ENCODE results near the gene LONP2.
"Not testable (repeated sequence)": the region's sequence is repeated elsewhere in the genome, so short reads cannot be mapped to it uniquely, and the experiment has no call there.

LONP2 gene

DNA sequence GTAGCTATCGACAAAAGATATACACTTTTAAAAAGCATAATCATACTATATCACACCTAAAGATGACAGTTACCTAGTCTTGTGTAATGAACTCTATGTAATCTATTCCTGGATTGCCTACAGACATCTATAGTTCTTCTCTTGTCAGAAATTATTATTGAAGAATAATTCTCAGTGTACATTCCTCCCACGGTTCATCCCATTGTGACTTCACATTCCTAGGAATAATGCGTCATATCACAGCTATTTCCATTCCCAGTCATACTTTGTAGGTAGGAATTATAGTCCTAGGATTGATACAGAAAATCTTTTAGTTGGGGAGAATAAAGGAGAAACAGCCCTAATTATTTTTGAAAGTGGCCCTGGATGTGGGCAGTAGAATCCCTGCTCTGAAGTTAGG is 47.2 kb downstream of the LONP2 start:
- Mint-ChIP-seq H3K4me1 (peaks cover 0 to 2% of the 10 kb centered on the region in 2 donors), H3K27ac (no peak overlapping the region), H3K4me3 (no peak overlapping the region), H3K27me3 (no peaks in the 10 kb centered on the region), H3K36me3 (peaks cover 44 to 59% of the 10 kb centered on the region in 2 donors), H3K9me3 (peaks cover 0 to 1% of the 10 kb centered on the region in 2 donors)
- ATAC-seq (replicated peaks), result no peak
- no peak for DNase-seq

DNA sequence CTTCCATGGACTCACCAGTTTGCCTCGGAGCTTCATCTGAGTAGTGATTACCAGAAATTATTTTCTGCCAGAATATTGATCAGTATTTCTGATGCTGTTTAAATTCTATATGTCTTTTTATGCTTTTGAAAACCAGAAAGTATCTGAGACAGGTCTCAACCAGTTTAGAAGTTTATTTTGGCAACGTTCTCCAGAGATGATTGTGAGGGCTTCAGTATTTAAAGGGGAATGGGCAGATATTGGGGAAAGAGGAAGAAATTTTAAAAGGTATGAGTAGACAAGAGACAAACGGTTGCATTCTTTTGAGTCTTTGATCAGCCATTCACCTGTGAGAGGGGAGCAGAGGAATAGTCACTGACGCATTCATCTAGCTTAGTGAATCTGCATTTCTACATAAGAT is 47.7 kb downstream of the LONP2 start:
- Mint-ChIP-seq H3K4me1 (peaks cover 0 to 2% of the 10 kb centered on the region in 2 donors), H3K4me3 (no peak overlapping the region), H3K36me3 (peaks cover 41 to 57% of the 10 kb centered on the region in 2 donors), H3K27me3 (no peaks in the 10 kb centered on the region), H3K27ac (no peak overlapping the region), H3K9me3 (peaks cover 0 to 1% of the 10 kb centered on the region in 2 donors)
- no peak for DNase-seq
- no peak for ATAC-seq (replicated peaks)

DNA sequence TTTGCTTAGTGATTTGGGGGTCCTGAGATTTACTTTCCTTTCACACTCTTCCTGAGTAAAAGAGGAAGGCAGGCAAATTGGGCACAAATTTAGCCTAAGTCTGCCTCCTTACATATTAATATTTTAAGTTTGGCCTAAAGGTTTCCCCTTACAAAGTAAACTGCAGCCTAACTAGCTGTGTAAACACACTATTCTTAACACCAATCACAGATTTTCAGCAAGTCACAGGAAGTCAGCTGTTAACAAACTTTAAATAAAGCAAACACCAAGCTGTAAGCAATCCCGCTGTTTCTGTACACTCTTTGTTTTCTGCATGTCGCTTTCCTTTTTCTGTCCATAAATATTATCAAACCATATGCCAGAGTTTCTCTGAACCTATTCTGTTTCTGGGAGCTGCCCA is 48.4 kb downstream of the LONP2 start:
- H3K36me3 Mint-ChIP-seq, result peaks cover 40 to 56% of the 10 kb centered on the region in 2 donors
- no peak for DNase-seq
- H3K27me3 Mint-ChIP-seq, result no peaks in the 10 kb centered on the region
- no peak overlapping the region for H3K27ac Mint-ChIP-seq
- H3K9me3 Mint-ChIP-seq, result no peaks in the 10 kb centered on the region
- peaks cover 0 to 2% of the 10 kb centered on the region in 2 donors for H3K4me1 Mint-ChIP-seq
- no peak for ATAC-seq (replicated peaks)
- no peak overlapping the region for H3K4me3 Mint-ChIP-seq

DNA sequence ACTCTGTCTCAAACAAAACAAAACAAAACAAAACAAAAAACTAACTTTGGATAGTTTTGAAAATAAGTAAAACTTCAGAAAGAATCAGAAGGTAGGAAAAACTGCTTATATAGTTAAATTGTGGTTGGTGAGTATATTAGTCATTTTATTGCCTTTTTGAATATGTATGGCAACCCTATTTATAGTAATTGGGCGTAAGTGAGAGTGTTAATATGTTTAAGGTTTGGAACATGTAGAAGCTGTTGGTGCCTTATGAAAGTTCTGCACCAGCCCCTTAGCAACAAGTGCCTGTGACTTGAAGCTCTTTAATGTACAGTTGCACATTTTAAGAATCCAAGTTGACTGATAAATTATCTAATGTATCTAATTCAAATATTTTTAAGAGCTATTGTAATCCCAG is 50.6 kb downstream of the LONP2 start:
- H3K4me3 Mint-ChIP-seq, result no peak overlapping the region
- ATAC-seq (replicated peaks) (no peak), DNase-seq (no peak)
- H3K27me3 Mint-ChIP-seq, result no peaks in the 10 kb centered on the region
- H3K4me1 Mint-ChIP-seq, result peaks cover 0 to 2% of the 10 kb centered on the region in 2 donors
- H3K27ac Mint-ChIP-seq, result no peak overlapping the region
- peaks cover 32 to 52% of the 10 kb centered on the region in 2 donors for H3K36me3 Mint-ChIP-seq
- no peaks in the 10 kb centered on the region for H3K9me3 Mint-ChIP-seq

DNA sequence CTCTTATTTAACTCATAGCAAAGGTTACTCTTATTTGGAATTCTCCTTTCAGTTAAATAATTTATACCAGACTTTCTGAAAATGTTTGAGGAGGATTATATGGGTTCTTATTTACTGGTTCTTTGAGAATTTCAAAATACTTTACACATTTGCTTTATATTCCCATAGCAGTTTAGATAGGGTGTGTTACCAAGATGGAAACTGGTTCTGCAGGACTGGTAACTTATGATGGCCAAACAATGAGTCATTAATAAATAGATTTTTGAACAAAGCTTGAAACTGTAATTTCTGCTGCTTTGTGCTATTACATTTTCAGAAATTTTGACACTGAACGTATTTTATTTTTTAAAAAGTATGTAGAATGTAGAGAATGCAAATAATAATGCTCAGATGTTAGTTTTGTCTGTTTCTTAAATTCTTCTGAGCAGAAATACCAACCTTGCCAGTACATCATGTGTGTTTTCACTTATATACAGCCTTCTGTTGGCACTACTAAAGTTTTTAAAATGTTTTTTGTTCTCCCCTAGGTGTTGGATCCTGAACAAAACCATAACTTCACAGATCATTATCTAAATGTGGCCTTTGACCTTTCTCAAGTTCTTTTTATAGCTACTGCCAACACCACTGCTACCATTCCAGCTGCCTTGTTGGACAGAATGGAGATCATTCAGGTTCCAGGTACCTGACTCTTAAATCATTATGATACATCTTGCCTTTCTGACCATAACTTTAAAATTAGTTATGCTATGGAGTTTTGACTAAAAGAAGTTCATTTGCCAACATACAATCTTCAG is 51.6 kb downstream of the LONP2 start:
- no peak overlapping the region for H3K4me3 Mint-ChIP-seq
- no peak overlapping the region for H3K27ac Mint-ChIP-seq
- no peaks in the 10 kb centered on the region for H3K9me3 Mint-ChIP-seq
- H3K4me1 Mint-ChIP-seq, result peaks cover 0 to under 1% of the 10 kb centered on the region in 2 donors
- no peak for ATAC-seq (replicated peaks)
- no peak for DNase-seq
- no peaks in the 10 kb centered on the region for H3K27me3 Mint-ChIP-seq
- H3K36me3 Mint-ChIP-seq, result peaks cover 29 to 52% of the 10 kb centered on the region in 2 donors

DNA sequence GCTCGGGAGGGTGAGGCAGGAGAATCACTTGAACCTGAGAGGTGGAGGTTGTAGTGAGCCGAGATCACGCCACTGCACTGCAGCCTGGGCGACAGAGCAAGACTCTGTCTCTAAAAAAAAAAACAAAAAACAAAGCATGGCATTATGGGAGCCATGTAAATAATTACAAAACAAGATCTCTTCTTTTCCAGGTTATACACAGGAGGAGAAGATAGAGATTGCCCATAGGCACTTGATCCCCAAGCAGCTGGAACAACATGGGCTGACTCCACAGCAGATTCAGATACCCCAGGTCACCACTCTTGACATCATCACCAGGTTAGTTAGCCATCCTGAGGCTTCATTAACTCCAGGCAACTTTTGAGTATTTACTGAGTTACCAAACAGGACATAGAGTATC is 55.4 kb downstream of the LONP2 start:
- Mint-ChIP-seq H3K9me3 (no peaks in the 10 kb centered on the region), H3K4me1 (no peaks in the 10 kb centered on the region), H3K4me3 (no peak overlapping the region), H3K36me3 (peaks cover 31 to 52% of the 10 kb centered on the region in 2 donors), H3K27me3 (no peaks in the 10 kb centered on the region), H3K27ac (no peak overlapping the region)
- DNase-seq, result no peak
- no peak for ATAC-seq (replicated peaks)

DNA sequence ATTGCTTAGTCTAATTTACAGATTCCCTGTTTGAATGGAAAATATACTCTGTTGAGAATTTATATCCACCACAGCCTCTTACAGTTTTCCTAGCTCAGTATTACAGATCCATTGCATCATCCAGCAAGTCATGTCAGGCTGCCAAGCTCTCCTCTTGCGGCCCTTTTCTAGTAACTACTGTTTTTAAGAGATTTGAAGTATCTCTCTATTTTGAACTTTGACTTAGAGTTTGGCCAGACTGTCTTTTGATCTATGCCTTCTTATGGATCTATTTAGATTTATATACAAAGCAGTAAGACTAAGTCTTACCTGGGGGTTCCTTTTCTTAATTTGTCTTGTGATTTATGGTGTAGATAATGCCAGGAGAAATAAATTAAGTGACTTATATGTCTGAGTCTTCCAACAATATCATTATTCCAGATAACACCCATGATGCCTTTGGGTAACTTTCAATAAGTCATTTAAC is 56.3 kb downstream of the LONP2 start:
- Mint-ChIP-seq H3K27me3 (no peaks in the 10 kb centered on the region), H3K9me3 (no peaks in the 10 kb centered on the region), H3K4me3 (no peak overlapping the region), H3K27ac (no peak overlapping the region), H3K4me1 (no peaks in the 10 kb centered on the region), H3K36me3 (peaks cover 33 to 59% of the 10 kb centered on the region in 2 donors)
- DNase-seq, result no peak
- no peak for ATAC-seq (replicated peaks)

DNA sequence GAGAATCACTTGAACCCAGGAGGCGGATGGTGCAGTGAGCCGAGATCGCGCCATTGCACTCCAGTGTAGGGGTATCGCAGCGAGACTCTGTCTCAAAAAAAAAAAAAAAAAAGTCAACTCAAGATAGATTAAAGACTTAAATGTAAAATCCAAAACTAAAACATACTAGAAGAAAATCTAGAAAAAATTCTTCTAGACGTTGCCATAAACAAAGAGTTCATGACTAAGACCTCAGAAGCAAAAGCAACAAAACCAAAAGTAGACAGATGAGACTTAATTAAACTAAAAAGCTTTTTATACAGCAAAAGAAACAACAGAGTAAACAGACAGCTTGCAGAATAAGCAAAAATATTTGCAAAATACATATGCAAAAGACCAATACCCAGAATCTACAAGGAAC is 64.4 kb downstream of the LONP2 start:
- H3K4me3 Mint-ChIP-seq, result no peak overlapping the region
- ATAC-seq (replicated peaks) (no peak), DNase-seq (no peak)
- no peaks in the 10 kb centered on the region for H3K27me3 Mint-ChIP-seq
- peaks cover 20 to 28% of the 10 kb centered on the region in 2 donors for H3K9me3 Mint-ChIP-seq
- no peaks in the 10 kb centered on the region for H3K4me1 Mint-ChIP-seq
- peaks cover 71 to 86% of the 10 kb centered on the region in 2 donors for H3K36me3 Mint-ChIP-seq
- no peak overlapping the region for H3K27ac Mint-ChIP-seq

DNA sequence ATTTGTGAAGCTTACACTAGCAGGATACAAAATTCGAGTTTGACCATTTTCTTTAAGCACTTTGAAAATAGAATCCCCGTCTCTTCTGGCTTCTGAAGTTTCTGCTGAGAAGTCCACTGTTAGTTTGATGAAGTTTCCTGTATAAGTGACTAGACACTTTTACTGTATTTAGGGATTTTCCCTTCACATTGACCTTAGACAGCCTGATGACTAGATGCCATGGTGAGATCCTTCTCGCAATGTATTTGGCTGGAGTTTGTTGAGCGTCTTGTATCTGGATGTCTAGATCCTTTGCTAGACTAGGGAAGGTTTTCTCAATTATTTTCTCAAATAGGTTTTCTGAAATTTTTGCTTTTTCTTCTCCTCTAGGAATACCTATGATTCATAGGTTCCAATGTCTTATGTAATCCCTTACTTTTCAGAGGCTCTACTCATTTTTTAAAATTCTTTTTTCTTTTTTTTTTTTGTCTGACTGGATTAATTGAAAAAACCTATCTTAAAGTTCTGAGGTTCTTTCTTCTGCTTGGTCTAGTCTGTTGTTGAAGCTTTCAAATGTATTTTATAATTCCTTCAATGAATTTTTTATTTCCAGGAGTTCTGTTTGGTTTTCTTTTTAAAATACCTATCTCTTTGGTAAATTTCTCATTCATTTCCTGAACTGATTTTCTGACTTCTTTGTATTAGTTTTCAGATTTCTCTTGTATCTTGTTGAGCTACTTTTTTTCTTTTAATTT is 67.0 kb downstream of the LONP2 start:
- ATAC-seq (replicated peaks), result no peak
- H3K9me3 Mint-ChIP-seq, result peaks cover 24 to 28% of the 10 kb centered on the region in 2 donors
- peaks cover 78 to 89% of the 10 kb centered on the region in 2 donors for H3K36me3 Mint-ChIP-seq
- H3K27ac Mint-ChIP-seq, result no peak overlapping the region
- H3K4me3 Mint-ChIP-seq, result no peak overlapping the region
- H3K4me1 Mint-ChIP-seq, result peaks cover 0 to 6% of the 10 kb centered on the region in 2 donors
- H3K27me3 Mint-ChIP-seq, result no peaks in the 10 kb centered on the region
- DNase-seq, result no peak

DNA sequence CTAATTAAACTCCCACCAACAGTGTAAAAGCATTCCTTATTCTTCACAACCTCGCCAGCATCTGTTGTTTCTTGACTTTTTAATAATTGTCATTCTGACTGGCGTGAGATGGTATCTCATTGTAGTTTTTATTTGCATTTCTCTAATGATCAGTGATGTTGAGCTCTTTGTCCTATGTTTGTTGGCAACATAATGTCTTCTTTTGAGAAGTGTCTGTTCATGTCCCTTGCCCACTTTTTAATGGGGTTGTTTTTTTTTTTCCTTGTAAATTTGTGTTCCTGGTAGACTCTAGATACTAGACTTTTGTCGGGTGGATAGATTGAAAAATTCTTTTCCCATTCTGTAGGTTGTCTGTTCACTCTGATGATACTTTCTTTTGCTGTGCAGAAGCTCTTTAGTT is 69.8 kb downstream of the LONP2 start:
- H3K9me3 Mint-ChIP-seq, result peaks cover 16 to 17% of the 10 kb centered on the region in 2 donors
- not testable (repeated sequence) for H3K27me3 Mint-ChIP-seq; H3K27ac Mint-ChIP-seq; ATAC-seq (replicated peaks); DNase-seq; H3K4me3 Mint-ChIP-seq
- peaks cover 65 to 83% of the 10 kb centered on the region in 2 donors for H3K36me3 Mint-ChIP-seq
- peaks cover 10 to 18% of the 10 kb centered on the region in 2 donors for H3K4me1 Mint-ChIP-seq

DNA sequence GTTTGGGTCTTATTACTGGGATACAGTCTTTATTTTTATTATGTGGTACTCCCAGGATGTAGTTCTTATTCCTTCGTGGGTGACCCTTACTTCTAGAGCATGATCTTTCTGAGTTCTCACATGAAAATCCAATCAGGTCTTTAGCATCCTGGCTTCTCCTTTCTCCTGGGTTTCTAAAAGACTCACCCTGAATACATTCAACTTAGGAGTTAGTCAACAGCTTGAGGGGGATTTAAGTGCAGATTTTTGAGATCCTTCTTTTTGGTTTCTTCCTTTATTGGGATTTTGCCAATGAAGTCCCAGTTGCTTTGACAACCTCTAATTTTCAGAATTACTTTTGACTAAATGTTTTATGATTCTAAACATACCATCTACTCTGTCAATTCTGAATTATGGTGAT is 72.9 kb downstream of the LONP2 start:
- H3K9me3 Mint-ChIP-seq, result peaks cover 5 to 13% of the 10 kb centered on the region in 2 donors
- no peak overlapping the region for H3K4me3 Mint-ChIP-seq
- DNase-seq (no peak), ATAC-seq (replicated peaks) (no peak)
- peaks cover 11 to 18% of the 10 kb centered on the region in 2 donors for H3K4me1 Mint-ChIP-seq
- H3K36me3 Mint-ChIP-seq, result peaks cover 39 to 56% of the 10 kb centered on the region in 2 donors
- H3K27ac Mint-ChIP-seq, result no peak overlapping the region
- no peaks in the 10 kb centered on the region for H3K27me3 Mint-ChIP-seq

DNA sequence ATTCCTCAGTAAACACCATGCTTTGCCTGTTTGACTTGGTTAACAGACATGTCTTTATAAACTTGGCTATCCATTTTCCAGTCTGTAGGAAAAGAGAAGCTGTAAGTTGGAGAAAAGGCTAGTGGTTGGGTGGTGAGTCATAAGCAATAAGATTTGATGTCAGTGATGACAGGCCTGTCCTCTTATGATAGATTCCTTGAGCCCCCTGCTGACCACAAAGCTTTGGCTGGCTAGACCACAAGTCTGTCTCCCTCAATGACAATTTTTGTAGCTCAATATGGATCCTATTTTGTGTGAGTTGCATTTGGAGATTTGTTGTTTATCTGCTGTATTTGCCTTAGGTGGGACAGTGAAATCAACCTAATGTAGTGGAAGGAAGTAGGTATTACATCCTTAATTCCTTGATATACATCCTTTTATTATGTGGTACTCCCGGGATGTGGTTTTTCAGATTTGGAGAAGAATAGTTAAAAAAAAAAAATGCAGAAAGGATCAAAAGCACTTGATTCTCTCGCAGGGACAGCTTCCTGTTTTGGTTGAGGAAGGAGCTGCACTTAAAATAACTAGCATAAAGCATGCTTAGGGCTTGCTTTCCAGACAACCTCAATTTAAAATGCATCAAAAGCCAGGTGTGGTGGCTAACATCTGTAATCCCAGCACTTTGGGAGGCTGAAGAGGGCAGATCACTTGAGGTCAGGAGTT is 73.7 kb downstream of the LONP2 start:
- DNase-seq (no peak), ATAC-seq (replicated peaks) (peak; percentile 85 to 93)
- Mint-ChIP-seq H3K4me1 (peaks cover 11 to 18% of the 10 kb centered on the region in 2 donors), H3K27me3 (no peaks in the 10 kb centered on the region), H3K9me3 (peaks cover 0 to 7% of the 10 kb centered on the region in 2 donors), H3K36me3 (peaks cover 32 to 50% of the 10 kb centered on the region in 2 donors), H3K27ac (peak overlapping the region; percentile 69), H3K4me3 (peak overlapping the region in 1 of 2 donors; percentile 29)

DNA sequence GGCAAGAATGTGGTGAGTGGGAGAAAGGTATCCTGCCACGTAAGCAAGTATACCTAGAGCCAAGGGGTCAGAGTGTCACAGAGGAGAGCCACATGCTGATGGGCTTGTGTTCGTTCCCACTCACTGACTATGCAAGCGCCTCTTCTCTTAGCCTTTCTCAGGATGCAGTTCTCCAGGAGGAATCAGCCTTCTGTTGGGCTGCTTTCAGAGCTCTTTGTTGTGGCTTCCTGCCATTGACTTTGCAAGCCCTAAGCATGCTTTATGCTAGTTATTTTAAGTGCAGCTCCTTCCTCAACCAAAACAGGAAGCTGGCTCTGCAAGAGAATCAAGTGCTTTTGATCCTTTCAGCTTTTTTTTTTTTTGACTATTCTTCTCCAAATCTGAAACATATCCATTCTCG is 74.5 kb downstream of the LONP2 start:
- H3K36me3 Mint-ChIP-seq, result peaks cover 25 to 44% of the 10 kb centered on the region in 2 donors
- no peaks in the 10 kb centered on the region for H3K27me3 Mint-ChIP-seq
- H3K4me3 Mint-ChIP-seq, result no peak overlapping the region
- H3K9me3 Mint-ChIP-seq, result peaks cover 0 to 4% of the 10 kb centered on the region in 2 donors
- no peak for DNase-seq
- no peak overlapping the region for H3K27ac Mint-ChIP-seq
- H3K4me1 Mint-ChIP-seq, result peaks cover 11 to 18% of the 10 kb centered on the region in 2 donors
- ATAC-seq (replicated peaks), result peak in 1 of 2 donors; percentile 31

Measured in stimulated activated naive B cell treated with anti-CD40 and anti-IgM and Interleukin-4, amounts not matched to agents 10 μg/mL and 1 μg/mL and 100 μg/mL, for 72 hours (primary cell).